Stimulated activated CD4-positive, alpha-beta T cell treated with anti-CD3 and anti-CD28 coated beads, Interleukin-1b, Interleukin-23, amount 100 ng/mL, for 48 hours (primary cell): Measurements from ENCODE around the gene KIF25.

ENCODE experiments used
- DNase-seq: peaks from one replicate; pipeline ENCODE4 v3.0.0-alpha.2; 2020

Gene KIF25

GRCh38 chr6:168039301-168039700 is 41.8 kb downstream of the KIF25 start:
- DNase-seq, result no peak

- DNase-seq, result no peak
Observed at GRCh38 chr6:168039849-168040248, 42.4 kb downstream of the KIF25 start.

- no peak for DNase-seq
Observed at GRCh38 chr6:168040856-168041496, 43.5 kb downstream of the KIF25 start.

- no peak for DNase-seq
Observed at GRCh38 chr6:168041928-168042327, 44.5 kb downstream of the KIF25 start.

- DNase-seq, result no peak
Observed at GRCh38 chr6:168042426-168043192, 45.1 kb downstream of the KIF25 start.

- DNase-seq, result no peak
Observed at GRCh38 chr6:168043193-168043847, 45.8 kb downstream of the KIF25 start.

GRCh38 chr6:168043848-168044415 is 46.5 kb downstream of the KIF25 start:
- no peak for DNase-seq

GRCh38 chr6:168044521-168045130 is 47.2 kb downstream of the KIF25 start:
- no peak for DNase-seq

- DNase-seq, result no peak
Observed at GRCh38 chr6:168045141-168045691, 47.7 kb downstream of the KIF25 start.

- no peak for DNase-seq
Observed at GRCh38 chr6:168045706-168046620, 48.5 kb downstream of the KIF25 start.

- DNase-seq, result no peak
Observed at GRCh38 chr6:168046696-168047095, 49.2 kb downstream of the KIF25 start.

GRCh38 chr6:168047841-168048723 is 50.6 kb downstream of the KIF25 start:
- DNase-seq, result no peak

GRCh38 chr6:168048724-168049025 is 51.2 kb downstream of the KIF25 start:
- DNase-seq, result no peak

- DNase-seq, result no peak
Observed at GRCh38 chr6:168049277-168049676, 51.8 kb downstream of the KIF25 start.

GRCh38 chr6:168049706-168050224 is 52.3 kb downstream of the KIF25 start:
- DNase-seq, result no peak

GRCh38 chr6:168050225-168050880 is 52.9 kb downstream of the KIF25 start:
- DNase-seq, result no peak

GRCh38 chr6:168050881-168051586 is 53.6 kb downstream of the KIF25 start:
- DNase-seq, result no peak

- DNase-seq, result no peak
Observed at GRCh38 chr6:168051648-168052047, 54.2 kb downstream of the KIF25 start.

GRCh38 chr6:168052291-168052891 is 54.9 kb downstream of the KIF25 start:
- DNase-seq, result no peak
